ENCODE results near the gene MVK.

The MVK gene

GRCh38 chr12:109631302-109631701, 57.7 kb downstream of the MVK start:
- no peak overlapping the region for H3K4me2 ChIP-seq (ENCODE audit: low read length)
- H3F3A ChIP-seq (ENCODE audit: insufficient read depth, low read length): no peaks in the 10 kb centered on the region
- TF ChIP-seq CTCF (IDR thresholded peaks at IDR 0.05; ENCODE audit: low read length) (no peak), EZH2 (IDR thresholded peaks at IDR 0.05; ENCODE audit: borderline replicate concordance, low read length) (no peak)
- no peaks in the 10 kb centered on the region for H3K36me3 ChIP-seq (ENCODE audit: insufficient read depth, low read length)
- no peak overlapping the region for H2AFZ ChIP-seq (ENCODE audit: low read length)
- no peaks in the 10 kb centered on the region for H3K4me1 ChIP-seq (ENCODE audit: insufficient read depth, low read length, severe bottlenecking)
- no peak overlapping the region for H3K4me3 ChIP-seq (ENCODE audit: low read depth, low read length, poor library complexity, severe bottlenecking)
- H3K27ac ChIP-seq (ENCODE audit: low read depth, low read length, poor library complexity, severe bottlenecking): no peak overlapping the region
- no peaks in the 10 kb centered on the region for H3K9me3 ChIP-seq (ENCODE audit: low read length)
- no peaks in the 10 kb centered on the region for H3K9me2 ChIP-seq (ENCODE audit: low read depth, low read length)
- no peaks in the 10 kb centered on the region for H3K27me3 ChIP-seq (ENCODE audit: insufficient read depth, low read length)
- H3K79me2 ChIP-seq (ENCODE audit: insufficient read depth, low read length): no peaks in the 10 kb centered on the region
- H3K9ac ChIP-seq (ENCODE audit: low read length): no peak overlapping the region
- H4K20me1 ChIP-seq (ENCODE audit: insufficient read depth, low read length): no peaks in the 10 kb centered on the region

GRCh38 chr12:109631751-109632150, 58.2 kb downstream of the MVK start:
- H3K27me3 ChIP-seq (ENCODE audit: insufficient read depth, low read length): no peaks in the 10 kb centered on the region
- no peak overlapping the region for H3K27ac ChIP-seq (ENCODE audit: low read depth, low read length, poor library complexity, severe bottlenecking)
- H3K9me3 ChIP-seq (ENCODE audit: low read length): no peaks in the 10 kb centered on the region
- no peak overlapping the region for H3K9ac ChIP-seq (ENCODE audit: low read length)
- no peak for TF ChIP-seq CTCF (IDR thresholded peaks at IDR 0.05; ENCODE audit: low read length)
- no peak for TF ChIP-seq EZH2 (IDR thresholded peaks at IDR 0.05; ENCODE audit: borderline replicate concordance, low read length)
- no peaks in the 10 kb centered on the region for H3K9me2 ChIP-seq (ENCODE audit: low read depth, low read length)
- no peak overlapping the region for H3K4me2 ChIP-seq (ENCODE audit: low read length)
- no peaks in the 10 kb centered on the region for H3K79me2 ChIP-seq (ENCODE audit: insufficient read depth, low read length)
- no peaks in the 10 kb centered on the region for H3K36me3 ChIP-seq (ENCODE audit: insufficient read depth, low read length)
- H4K20me1 ChIP-seq (ENCODE audit: insufficient read depth, low read length): no peaks in the 10 kb centered on the region
- no peaks in the 10 kb centered on the region for H3F3A ChIP-seq (ENCODE audit: insufficient read depth, low read length)
- H3K4me1 ChIP-seq (ENCODE audit: insufficient read depth, low read length, severe bottlenecking): no peaks in the 10 kb centered on the region
- H2AFZ ChIP-seq (ENCODE audit: low read length): no peak overlapping the region
- H3K4me3 ChIP-seq (ENCODE audit: low read depth, low read length, poor library complexity, severe bottlenecking): no peak overlapping the region

GRCh38 chr12:109632342-109632741, 58.7 kb downstream of the MVK start:
- Histone ChIP-seq H3K9me3 (ENCODE audit: low read length) (no peaks in the 10 kb centered on the region), H3K9me2 (ENCODE audit: low read depth, low read length) (no peaks in the 10 kb centered on the region), H3K27ac (ENCODE audit: low read depth, low read length, poor library complexity, severe bottlenecking) (no peak overlapping the region), H3K27me3 (ENCODE audit: insufficient read depth, low read length) (no peaks in the 10 kb centered on the region), H3K4me1 (ENCODE audit: insufficient read depth, low read length, severe bottlenecking) (no peaks in the 10 kb centered on the region), H3K4me3 (ENCODE audit: low read depth, low read length, poor library complexity, severe bottlenecking) (no peak overlapping the region), H3K4me2 (ENCODE audit: low read length) (no peak overlapping the region), H3K36me3 (ENCODE audit: insufficient read depth, low read length) (no peaks in the 10 kb centered on the region), H4K20me1 (ENCODE audit: insufficient read depth, low read length) (no peaks in the 10 kb centered on the region), H3K79me2 (ENCODE audit: insufficient read depth, low read length) (no peaks in the 10 kb centered on the region), H2AFZ (ENCODE audit: low read length) (no peak overlapping the region), H3K9ac (ENCODE audit: low read length) (no peak overlapping the region), H3F3A (ENCODE audit: insufficient read depth, low read length) (no peaks in the 10 kb centered on the region)
- no peak for TF ChIP-seq EZH2 (IDR thresholded peaks at IDR 0.05; ENCODE audit: borderline replicate concordance, low read length)
- no peak for TF ChIP-seq CTCF (IDR thresholded peaks at IDR 0.05; ENCODE audit: low read length)

All from OCI-LY1 (cell line).